RCC 7860 (cell line): ENCODE data around the gene SLC7A8.
A peak's percentile ranks its signal among the peaks of the same experiment; 100 is the strongest.
"Not testable (repeated sequence)": the region's sequence is repeated elsewhere in the genome, so short reads cannot be mapped to it uniquely, and the experiment has no call there.

ENCODE experiments used
- DNase-seq: peaks from one replicate; pipeline ENCODE4 v3.0.0-alpha.2; 2015; ENCODE audit warnings: low spot score
- FAIRE-seq: peaks from 2 replicates; lab custom pipeline; 2012; peaks lifted over from hg19 to GRCh38; lab: Jason Lieb, UNC

The SLC7A8 gene

DNA sequence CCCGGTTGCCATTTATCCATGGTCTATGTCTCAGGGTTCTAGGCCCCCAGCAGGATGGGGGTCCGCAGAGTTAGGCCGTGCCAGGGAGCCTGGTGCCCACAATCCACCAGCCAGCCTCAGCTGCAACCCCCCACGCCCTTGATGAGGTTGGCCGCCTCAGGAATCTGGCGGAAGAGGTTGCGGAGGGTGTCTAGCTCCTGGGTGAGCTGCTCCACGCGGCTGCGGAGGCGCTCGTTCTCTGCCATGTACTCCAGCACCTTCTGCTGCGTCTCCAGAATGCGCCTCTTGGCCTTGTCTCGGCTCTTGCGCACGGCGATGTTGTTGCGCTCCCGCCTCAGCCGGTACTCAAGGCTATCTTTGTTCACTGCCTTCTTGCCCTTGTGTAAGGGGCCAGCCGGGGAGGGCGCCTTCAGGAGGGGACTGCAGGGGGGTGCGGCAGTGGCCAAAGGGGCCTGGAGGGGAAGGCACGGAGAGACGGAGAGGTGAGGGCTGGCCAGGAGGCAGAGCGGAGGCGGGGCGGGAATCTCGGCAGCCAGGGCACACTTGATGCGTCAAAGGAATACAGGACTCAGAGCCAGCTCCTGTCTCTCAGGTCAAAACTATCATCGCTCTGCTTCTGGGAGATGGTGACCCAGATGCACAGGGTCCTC is 66.0 kb downstream of the SLC7A8 start:
- FAIRE-seq (no peak), DNase-seq (no peak)

DNA sequence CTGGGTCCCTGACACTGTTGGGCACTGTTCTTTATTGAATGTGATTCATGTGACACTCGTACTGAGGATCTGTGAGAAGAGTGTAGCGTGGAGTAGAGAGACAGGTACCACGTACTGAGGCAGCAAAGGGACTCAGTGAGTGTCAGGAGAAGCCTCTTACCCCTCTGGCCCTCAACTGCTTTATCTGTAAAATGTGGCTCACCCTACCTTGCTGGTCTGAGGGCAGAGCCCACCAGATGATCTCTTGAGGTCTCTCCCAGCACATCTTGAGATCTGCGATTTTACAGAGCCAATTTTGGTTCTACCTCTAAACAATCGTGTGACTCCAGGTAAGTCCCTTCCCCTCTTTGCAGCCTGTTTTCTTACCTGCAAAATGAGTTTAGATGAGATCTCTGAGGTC is 67.5 kb downstream of the SLC7A8 start:
- FAIRE-seq = no peak
- no peak for DNase-seq

DNA sequence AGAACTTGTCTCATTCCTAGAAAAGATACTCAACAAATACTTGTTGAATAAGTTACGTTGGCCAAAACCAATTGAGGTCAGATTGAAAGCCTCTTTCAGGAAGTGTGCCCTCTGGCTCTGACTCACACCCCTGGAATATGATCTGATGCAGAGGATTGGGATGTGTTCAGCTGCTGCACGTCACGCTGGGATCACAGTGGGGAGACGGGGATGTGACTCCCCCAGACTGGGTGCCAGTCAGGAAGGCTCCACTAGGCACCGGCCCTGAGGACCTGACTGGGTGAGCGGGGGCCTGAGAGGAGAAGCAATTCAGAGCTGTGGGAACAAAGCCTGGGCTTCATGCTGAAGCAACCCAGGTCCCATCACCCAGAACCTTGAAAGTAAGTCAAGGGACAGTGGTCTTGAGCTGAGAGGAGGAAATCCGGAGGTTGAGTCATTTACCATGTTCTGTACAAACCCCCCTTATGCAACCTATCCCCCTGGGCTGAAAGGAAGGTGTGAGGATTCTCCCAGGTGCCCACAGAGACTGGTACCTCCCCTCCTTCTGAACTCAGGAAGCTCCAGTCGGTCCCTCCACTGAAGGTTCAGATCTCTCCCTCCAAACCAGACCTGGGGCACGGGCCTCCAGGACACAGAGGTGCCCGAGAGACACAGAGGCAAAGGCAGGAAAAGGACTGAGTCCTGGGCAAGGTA is 68.3 kb downstream of the SLC7A8 start:
- peak; percentile 38 for FAIRE-seq
- DNase-seq = peak; percentile 82

DNA sequence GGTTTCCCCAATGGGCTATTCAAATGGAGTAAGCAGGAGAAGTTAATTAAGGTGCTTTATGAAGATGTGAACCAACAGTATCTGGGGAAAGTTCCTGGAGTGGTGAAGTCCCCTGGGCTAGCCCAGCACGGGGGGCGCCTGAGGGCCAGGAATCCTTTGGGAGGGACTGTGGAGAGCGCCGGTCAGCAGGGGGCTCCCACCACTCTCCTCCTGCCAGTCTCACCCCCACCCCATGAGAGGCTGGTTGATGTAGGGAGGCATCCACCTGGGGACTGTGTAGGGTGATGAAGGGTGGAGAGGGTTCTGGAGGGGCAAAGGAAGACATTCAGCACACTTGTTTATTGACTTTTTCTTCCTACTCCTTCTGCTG is 68.8 kb downstream of the SLC7A8 start:
- no peak for FAIRE-seq
- no peak for DNase-seq

DNA sequence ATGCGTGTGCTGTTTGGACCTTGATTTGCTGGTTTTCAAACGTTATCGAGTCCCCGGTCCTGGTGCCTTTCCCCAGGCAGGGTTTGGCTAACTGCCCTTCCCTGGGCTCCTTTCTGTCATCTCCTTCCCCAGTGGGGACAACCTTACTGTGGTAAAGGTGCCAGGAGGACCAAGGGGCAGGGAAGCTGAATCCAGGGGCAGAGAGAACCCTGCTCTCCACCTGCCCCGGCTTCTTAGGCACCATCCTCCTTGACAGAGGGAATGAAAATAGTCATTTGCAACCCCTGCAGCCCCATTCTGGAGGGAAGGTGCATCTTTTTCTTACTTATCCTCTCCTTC is 69.4 kb downstream of the SLC7A8 start:
- FAIRE-seq (no peak), DNase-seq (no peak)

DNA sequence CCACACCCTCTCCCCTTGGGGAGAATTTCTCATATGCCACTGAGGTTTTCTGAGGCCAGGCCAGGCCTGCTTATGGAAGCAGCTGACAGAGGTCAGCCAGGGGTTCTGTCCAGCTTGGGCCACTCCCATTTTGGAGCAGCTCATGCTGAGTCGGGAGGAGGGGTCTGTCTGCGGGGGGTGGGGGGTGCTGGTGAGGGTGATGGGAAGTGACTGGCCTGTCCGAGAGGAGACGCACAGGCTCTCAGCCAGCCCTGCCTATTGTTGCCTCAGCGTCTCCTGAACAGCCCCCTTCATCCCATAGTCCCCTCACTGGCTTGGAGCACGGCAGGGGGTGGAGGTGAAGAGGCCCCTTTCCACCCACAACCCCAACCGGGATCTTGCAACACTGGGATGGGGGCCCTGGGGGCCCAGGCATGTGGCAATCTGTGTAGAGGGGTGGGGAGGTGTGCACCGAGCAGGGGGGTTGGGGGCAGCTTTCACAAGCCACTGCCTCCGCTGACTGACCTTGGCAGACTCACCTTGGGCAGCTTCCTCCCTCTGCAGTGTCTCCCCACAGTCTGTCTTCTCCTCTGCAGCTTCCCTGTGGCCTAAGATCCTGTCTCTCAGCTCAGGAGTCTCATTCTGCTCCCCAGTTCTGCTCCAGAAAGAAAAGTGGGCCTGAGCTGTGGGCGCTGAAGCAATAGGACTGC is 69.9 kb downstream of the SLC7A8 start:
- DNase-seq (no peak), FAIRE-seq (no peak)

DNA sequence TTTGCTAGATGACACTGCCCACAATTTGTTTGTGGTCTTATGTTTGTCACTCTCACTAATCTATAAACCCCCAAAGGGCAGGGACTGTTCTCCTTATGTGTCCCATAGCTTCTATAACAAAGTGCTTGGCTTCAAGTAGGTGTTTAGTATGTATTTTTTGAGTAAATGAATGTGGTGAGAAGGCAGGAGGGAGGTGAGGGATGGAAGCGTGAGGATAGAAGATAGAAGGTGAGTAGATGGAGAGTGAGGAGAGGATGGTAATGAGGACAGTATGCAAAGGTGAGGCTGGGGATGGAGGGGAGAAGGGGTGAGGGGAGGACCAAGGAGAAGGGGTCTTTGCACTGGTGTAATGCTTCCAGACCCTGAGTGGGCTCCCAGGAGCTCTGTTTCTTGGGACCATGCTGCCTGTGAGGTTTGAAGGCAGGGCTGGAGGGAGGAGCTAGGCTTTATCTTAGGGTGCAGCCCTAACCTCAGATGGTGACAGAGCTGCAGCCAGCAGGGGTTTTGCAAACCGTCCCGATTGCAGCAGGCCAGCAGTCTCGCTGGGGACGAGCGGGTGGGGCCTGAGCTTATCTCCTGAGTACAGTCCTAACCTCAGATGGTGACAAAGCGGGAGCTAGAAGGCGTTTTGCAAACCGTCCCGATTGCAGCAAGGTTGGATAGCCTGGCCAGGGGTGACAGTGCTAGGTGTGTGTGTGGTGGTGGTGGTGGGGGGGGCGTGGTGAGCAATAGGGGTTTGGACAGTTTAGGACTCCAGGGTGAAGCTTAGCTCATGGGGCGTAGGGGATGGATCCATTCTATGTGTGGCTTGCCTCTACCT is 70.9 kb downstream of the SLC7A8 start:
- DNase-seq = no peak
- no peak for FAIRE-seq

DNA sequence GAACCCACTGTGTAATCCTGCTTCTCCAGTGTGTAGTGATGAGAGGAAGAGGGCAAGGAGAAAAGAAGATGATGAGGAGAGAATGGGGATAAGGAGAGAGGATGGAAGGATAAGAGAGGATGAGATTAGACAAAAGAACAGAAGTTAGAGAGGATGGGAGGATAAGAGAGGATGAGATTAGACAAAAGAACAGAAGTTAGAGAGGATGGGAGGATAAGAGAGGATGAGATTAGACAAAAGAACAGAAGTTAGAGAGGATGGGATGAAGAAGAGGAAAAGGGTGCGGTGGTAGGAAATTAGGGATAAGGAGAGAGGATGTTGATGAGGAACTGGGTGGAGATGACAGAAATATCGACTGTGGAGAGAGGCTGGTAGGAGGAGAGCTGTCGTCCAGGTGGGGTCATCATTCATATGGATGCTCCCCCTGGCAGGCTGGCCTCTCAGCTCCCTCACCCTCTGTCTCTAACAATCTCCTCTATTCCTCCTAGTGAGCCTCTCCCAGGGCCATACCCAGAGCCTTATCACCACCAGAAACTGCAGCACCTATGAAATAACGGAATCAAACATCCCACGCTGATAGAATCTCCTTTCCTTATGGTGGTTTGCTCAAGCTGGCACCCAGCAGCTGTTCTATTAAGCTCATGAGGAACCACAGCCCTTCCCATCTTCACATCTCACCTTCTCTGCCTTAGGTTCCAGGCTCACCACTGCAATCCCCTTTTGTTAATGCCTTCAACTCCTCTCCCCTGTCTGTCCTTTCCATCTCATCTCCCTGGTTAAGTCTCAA is 72.7 kb downstream of the SLC7A8 start:
- FAIRE-seq = no peak
- DNase-seq = no peak

DNA sequence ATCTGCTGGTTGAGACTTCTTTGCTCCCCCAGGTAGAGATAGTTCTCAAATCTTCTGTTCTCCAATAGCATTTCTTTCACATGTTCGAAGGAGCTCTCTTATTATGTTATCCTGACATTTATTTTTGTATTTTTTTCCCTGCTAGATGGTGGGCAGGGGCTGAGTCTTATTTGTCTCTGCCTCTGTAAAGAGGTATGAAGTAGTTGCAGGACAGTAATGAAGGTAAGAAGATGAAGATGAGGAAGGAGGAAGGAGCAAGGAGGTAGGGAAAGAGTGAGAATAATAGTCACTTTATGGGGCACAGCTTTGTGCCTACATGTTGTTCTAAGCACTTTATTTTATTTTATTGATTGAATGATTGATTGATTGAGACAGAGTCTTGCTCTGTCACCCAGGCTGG is 73.7 kb downstream of the SLC7A8 start:
- no peak for FAIRE-seq

DNA sequence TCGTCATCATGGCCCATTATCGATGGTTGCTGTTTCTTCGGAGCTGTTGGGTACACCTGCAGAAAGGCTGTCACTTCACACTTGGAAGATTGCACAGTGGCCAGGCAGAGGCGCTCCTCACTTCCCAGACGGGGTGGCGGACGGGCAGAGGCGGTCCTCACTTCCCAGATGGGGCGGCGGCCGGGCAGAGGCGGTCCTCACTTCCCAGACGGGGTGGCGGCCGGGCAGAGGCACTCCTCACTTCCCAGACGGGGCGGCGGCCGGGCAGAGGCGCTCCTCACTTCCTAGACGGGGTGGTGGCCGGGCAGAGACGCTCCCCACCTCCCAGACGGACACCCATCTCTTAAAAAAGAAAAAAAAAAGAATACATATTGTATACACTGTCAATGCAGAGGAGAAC is 75.3 kb downstream of the SLC7A8 start:
- not testable (repeated sequence) for FAIRE-seq

More for the DNA sequence above, 73.7 kb downstream of the SLC7A8 start:
- DNase-seq = no peak

DNA sequence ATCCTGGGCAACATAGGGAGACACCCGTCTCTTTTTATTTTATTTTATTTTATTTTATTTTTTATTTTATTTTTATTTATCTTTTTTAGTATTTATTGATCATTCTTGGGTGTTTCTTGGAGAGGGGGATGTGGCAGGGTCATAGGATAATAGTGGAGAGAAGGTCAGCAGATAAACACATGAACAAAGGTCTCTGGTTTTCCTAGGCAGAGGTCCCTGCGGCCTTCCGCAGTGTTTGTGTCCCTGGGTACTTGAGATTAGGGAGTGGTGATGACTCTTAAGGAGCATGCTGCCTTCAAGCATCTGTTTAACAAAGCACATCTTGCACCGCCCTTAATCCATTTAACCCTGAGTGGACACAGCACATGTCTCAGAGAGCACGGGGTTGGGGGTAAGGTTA is 75.8 kb downstream of the SLC7A8 start:
- FAIRE-seq, DNase-seq: not testable (repeated sequence)

More for the DNA sequence above, 75.3 kb downstream of the SLC7A8 start:
- DNase-seq = not testable (repeated sequence)

DNA sequence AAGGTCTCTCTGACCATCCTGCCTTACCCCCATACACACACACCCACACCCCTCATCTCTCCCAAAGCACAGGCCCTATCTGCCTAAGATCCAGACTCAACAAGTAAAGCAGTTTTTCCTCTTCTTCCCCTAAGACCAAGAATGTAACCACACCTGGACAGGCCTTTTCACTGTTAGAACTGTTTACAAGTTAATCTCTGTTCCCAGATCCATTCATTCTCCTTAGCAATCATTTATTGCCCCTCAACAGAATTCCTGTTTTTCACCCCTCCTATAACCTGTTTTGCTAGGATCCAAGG is 76.8 kb downstream of the SLC7A8 start:
- DNase-seq (no peak), FAIRE-seq (no peak)

DNA sequence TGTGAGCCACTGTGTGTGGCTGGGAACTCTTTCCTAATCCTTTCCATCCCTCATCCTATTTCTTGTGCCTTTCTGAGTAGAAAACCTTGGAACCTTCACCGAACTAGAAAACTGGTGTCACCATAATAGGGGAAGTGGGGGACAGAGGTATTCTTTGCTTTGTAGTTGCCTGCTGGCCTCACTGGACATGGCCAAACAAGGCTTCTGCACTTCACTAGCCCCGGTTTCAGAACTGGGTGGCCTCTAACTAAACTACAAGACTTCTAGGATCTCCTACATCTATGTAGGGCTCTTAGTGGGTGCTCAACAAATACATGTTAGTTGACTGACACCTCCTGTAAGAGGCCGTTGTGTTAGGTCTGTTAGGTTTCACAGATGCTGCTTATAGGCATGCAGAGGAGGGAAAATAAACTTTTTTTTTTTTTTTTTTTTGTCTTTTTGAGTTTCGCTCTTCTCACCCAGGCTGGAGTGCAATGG is 78.1 kb downstream of the SLC7A8 start:
- FAIRE-seq (no peak), DNase-seq (no peak)

DNA sequence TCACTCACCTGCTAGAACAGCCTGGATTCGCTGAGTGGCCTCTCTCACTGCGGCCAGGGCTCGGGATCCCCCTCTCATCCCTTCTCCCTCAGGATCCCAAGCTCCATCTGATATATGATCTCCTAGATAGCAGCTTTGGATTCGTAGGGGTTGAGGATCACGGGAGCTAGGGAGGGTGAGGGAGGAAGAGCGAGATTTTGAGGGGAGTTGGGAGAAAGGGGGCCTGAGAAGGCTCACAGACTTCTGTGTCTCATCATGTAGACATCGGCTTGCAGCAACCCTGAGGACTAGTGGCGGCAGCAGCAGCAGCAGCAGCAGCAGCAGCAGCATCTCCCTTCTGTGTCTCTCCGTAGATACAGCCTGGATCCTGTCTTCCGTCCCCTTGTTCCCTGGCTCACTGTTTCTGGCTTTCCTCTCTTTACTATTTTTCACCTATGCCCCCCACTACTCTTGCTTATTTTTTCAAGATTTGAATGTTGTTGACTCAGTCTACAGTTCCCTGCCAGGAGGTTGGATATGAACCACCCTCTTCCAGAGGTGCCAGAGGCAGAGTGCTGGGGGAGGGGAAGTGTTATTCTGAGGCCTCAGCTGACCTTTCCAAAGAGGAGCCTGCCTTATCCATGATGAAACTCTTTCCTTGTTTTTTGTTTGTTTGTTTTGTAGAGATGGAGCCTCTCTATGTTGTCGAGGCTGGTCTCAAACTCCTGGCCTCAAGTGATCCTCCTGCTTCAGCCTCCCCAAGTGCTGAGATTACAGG is 78.7 kb downstream of the SLC7A8 start, which contains the start of gene CIROP:
TSS of gene CIROP (minus strand) at position 399 of the 757 bp plus-strand sequence. CDS start at position 330, 69 bp downstream.
- no peak for DNase-seq
- FAIRE-seq = no peak

DNA sequence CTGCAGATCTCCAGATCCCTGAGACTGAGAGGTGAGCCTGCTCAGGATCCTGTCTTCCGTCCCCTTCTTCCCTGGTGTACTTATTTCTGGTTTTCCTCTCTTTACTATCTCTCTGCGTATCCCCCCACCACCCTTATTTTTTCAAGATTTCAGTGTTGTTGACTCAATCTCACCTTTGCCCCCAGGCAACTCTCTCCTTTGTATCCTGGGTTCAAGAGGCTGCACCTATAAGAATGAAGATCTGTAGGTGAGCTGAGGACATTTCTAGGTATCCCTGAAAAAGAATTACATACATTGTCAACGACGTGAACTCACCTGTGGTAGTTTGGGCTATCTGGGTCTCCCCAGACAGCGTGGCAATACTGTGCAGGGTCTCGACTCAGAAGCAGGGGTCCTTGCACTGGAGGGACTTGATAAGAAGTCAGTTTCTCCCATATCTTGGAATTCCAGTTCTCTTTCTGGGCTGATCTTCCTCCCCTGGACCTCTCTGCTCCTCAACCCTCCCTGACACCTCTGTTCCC is 79.3 kb downstream of the SLC7A8 start:
- DNase-seq (no peak), FAIRE-seq (no peak)

DNA sequence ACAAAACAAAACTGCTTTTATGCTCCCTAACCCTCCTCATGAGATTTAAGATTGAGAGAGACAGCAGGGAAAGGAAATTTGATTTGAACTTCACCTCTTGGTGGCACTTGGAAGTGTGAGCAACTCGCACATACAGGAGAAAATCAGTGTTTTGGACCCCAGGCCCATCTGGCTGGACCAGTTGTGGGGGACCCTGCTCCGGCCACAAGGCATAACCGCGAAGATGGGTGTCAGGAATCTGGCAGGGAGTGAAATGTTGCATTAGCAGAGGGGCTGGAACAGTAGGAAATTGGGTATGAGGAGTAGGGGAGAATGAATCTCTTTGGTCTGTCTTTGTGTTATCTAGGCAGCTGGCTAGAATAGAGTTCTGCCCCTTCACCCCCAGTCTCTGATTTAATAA is 79.9 kb downstream of the SLC7A8 start:
- FAIRE-seq (no peak), DNase-seq (no peak)

DNA sequence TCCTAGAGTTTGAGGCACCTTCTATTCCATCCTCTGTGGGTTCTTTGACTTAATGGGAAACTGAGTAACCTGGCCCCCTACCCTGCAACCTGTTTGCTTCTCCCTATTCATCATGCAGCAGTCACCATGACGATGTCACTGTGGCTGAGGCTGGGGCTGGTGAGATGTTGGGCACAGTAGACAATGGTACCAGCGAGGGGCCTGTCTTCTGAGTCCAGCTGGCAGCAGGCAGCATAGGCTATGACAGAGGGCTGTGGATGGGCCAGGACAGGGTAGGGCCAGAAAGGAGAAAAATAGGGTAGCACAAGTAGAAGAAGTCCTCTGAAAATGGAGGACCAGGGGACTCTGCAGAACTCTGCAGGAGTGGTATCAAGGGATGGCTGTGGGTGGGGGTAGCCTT is 80.7 kb downstream of the SLC7A8 start:
- DNase-seq (no peak), FAIRE-seq (no peak)

DNA sequence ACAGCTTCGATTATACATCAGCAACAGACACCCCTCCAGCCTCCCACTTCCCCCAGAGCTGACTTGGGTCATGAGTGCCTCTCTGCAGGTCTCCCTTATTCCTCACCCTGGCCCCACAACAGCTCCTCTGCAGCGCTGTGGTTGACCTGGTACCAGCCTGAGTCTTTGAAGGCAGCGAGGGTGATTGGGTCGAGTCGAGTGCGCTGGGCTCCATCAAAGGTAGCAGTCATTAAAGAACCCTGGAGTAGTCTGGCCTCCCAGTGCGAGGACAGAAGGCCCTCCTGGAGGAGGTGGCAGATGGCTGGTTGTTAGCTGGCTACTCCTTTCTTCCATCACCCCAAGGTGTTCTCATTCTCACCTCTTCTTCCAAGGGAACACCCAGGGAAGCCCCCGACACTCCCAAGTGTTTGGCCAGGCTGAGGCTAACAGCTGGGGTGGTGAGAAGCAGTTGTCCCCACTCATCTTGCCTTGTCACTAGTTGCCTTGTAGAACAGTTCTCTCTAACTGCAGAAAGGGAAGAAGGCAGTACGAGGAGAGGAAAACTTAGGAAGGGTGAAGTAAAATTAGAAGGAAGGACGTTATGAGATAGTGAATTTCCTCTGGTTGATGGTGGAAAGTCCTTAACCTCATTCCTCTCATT is 81.4 kb downstream of the SLC7A8 start:
- FAIRE-seq (no peak), DNase-seq (no peak)
